ENCODE measurements around the gene ALX3. TPM values are rescaled to one million over a fixed set of nuclear protein-coding genes. Genes with fewer than 3 reads are reported as not detected.
"Not testable (repeated sequence)": the region's sequence is repeated elsewhere in the genome, so short reads cannot be mapped to it uniquely, and the experiment has no call there.

Gene ALX3
- total and polyA plus RNA-seq, 7 donors = 0.04 to 0.11 (median 0.05) TPM; not detected in 4

GRCh38 chr1:110034040-110034450 lies 36.4 kb downstream of the ALX3 start:
- H3K4me3 ChIP-seq = peak overlapping the region; percentile 93
- TF ChIP-seq CTCF (IDR thresholded peaks at IDR 0.05) = no peak
- H3K27me3 ChIP-seq (ENCODE audit: insufficient read depth in 3 of 3, low read length in 2 of 3) = no peaks in the 10 kb centered on the region
- DNase-seq (no peak), ATAC-seq (no peak)
- H3K4me1 ChIP-seq = peaks cover 14% of the 10 kb centered on the region
- H3K27ac ChIP-seq = peak overlapping the region; percentile 88
- H3K36me3 ChIP-seq (ENCODE audit: insufficient read depth in 1 of 2, low read depth in 1 of 2) = peaks cover 5 to 21% of the 10 kb centered on the region in 2 donors
- WGBS, 3 donors = 38 to 61% (median 41%) methylated on average over 4 of the region's 4 CpGs
- no peaks in the 10 kb centered on the region for H3K9me3 ChIP-seq
- intact Hi-C loops (cut with DNase I) = no loop called here

DNA sequence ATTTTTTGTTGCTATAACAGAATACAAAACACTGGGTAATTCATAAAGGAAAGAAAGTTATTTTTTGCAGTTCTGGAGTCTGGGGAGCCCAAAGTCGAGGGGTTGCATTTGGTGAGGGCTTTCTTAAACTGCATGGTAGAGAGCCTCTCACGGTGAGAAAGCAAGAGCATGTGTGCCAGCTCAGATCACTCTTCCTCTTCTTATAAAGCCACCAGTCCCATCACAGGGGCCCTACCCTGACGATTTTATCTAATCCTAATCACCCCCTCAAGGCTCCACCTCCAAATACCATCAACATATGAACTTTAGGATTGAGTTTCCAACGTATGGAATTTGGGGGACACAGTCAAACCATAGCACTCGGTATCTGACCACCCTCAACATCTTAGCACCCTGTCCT lies 37.1 kb downstream of the ALX3 start:
- WGBS, 3 donors = 84 to 96% (median 92%) methylated on average over 5 of the region's 5 CpGs
- intact Hi-C loops (cut with DNase I) = no loop called here

GRCh38 chr1:110032327-110032726 lies 38.1 kb downstream of the ALX3 start:
- intact Hi-C loops (cut with DNase I) = no loop called here
- peaks cover 0 to 4% of the 10 kb centered on the region in 2 donors for H3K36me3 ChIP-seq (ENCODE audit: insufficient read depth in 1 of 2, low read depth in 1 of 2)
- H3K4me3 ChIP-seq = no peak overlapping the region
- no peak overlapping the region for H3K27ac ChIP-seq
- H3K9me3 ChIP-seq = no peaks in the 10 kb centered on the region
- DNase-seq = no peak
- TF ChIP-seq CTCF (IDR thresholded peaks at IDR 0.05) = no peak
- H3K27me3 ChIP-seq (ENCODE audit: insufficient read depth in 3 of 3, low read length in 2 of 3) = no peaks in the 10 kb centered on the region
- WGBS, 3 donors = 93 to 97% (median 96%) methylated on average over 2 of the region's 2 CpGs
- peaks cover 14% of the 10 kb centered on the region for H3K4me1 ChIP-seq
- ATAC-seq = no peak

More for the DNA sequence above, 37.1 kb downstream of the ALX3 start:
- Histone ChIP-seq H3K4me1 (peaks cover 14% of the 10 kb centered on the region), H3K27me3 (ENCODE audit: insufficient read depth in 3 of 3, low read length in 2 of 3) (no peaks in the 10 kb centered on the region), H3K36me3 (ENCODE audit: insufficient read depth in 1 of 2, low read depth in 1 of 2) (peaks cover 0 to 15% of the 10 kb centered on the region in 2 donors), H3K9me3 (no peaks in the 10 kb centered on the region), H3K4me3 (no peak overlapping the region), H3K27ac (no peak overlapping the region)
- no peak for ATAC-seq
- DNase-seq = no peak
- TF ChIP-seq CTCF (IDR thresholded peaks at IDR 0.05) = no peak

- intact Hi-C loops (cut with DNase I); H3K36me3 ChIP-seq (ENCODE audit: insufficient read depth in 1 of 2, low read depth in 1 of 2); ATAC-seq; H3K4me3 ChIP-seq; DNase-seq; H3K27ac ChIP-seq; H3K27me3 ChIP-seq (ENCODE audit: insufficient read depth in 3 of 3, low read length in 2 of 3); H3K4me1 ChIP-seq; H3K9me3 ChIP-seq: not testable (repeated sequence)
- 64 to 79% (median 70%) methylated on average over 4 of the region's 4 CpGs for WGBS, 3 donors
Observed at GRCh38 chr1:110030687-110031086, 39.8 kb downstream of the ALX3 start.

GRCh38 chr1:110024613-110025012 lies 45.9 kb downstream of the ALX3 start:
- no peak for ATAC-seq
- H3K36me3 ChIP-seq (ENCODE audit: insufficient read depth in 1 of 2, low read depth in 1 of 2) = peaks cover 23 to 61% of the 10 kb centered on the region in 2 donors

More at GRCh38 chr1:110024613-110025012, 45.9 kb downstream of the ALX3 start:
- WGBS, 3 donors = 80 to 91% (median 85%) methylated on average over 4 of the region's 4 CpGs
- intact Hi-C loops (cut with DNase I) = no loop called here
- no peak overlapping the region for H3K4me3 ChIP-seq
- no peaks in the 10 kb centered on the region for H3K27me3 ChIP-seq (ENCODE audit: insufficient read depth in 3 of 3, low read length in 2 of 3)
- H3K27ac ChIP-seq = no peak overlapping the region
- no peaks in the 10 kb centered on the region for H3K9me3 ChIP-seq
- no peak for DNase-seq
- H3K4me1 ChIP-seq = no peaks in the 10 kb centered on the region
- no peak for TF ChIP-seq CTCF (IDR thresholded peaks at IDR 0.05)
